Activated CD4-positive, alpha-beta T cell treated with anti-CD3 and anti-CD28 coated beads for 36 hours (primary cell): ENCODE results near the gene ZNF610. TPM values are rescaled to one million over a fixed set of nuclear protein-coding genes. Genes with fewer than 3 reads are reported as not detected.

Experiments
- ATAC-seq: fragments of 200-7000 bp; cut with Tn5 transposase; one replicate; pipeline ENCODE4 v1.10.0; 2021; ENCODE audit warnings: mild to moderate bottlenecking, moderate library complexity
- CTCF ChIA-PET: fragments of 350-600 bp; sonication (Branson Sonifier 250); formaldehyde crosslinking; loops from one replicate; lab custom pipeline; 2021; ENCODE audit warnings: antibody characterized with exemption; lab: Charles Lee
- POLR2A ChIA-PET: fragments of 350-600 bp; sonication (Branson Sonifier 250); formaldehyde crosslinking; loops from one replicate; lab custom pipeline; 2021; ENCODE audit warnings: antibody characterized with exemption, inconsistent platforms; lab: Charles Lee
- DNase-seq: peaks from one replicate; pipeline ENCODE4 v3.0.0-alpha.2; 2020
- H3K27ac Mint-ChIP-seq: one replicate; pipeline ENCODE4 v1.8.0; 2021; ENCODE audit warnings: mixed read lengths
- H3K27me3 Mint-ChIP-seq: one replicate; pipeline ENCODE4 v1.8.0; 2021; ENCODE audit warnings: mixed read lengths
- H3K36me3 Mint-ChIP-seq: one replicate; pipeline ENCODE4 v1.8.0; 2021; ENCODE audit warnings: low read depth, mixed read lengths
- H3K4me1 Mint-ChIP-seq: one replicate; pipeline ENCODE4 v1.8.0; 2021; ENCODE audit warnings: mixed read lengths
- H3K4me3 Mint-ChIP-seq: one replicate; pipeline ENCODE4 v1.8.0; 2021; ENCODE audit warnings: mild to moderate bottlenecking, moderate library complexity, mixed read lengths
- H3K9me3 Mint-ChIP-seq: one replicate; pipeline ENCODE4 v1.8.0; 2021; ENCODE audit warnings: low read depth, mixed read lengths
- intact Hi-C, 2 experiments: fragments of 100-400 bp; cut with DNase I in 1 of 2; cut with micrococcal nuclease in 1 of 2; formaldehyde crosslinking; loops; one replicate each; pipeline versions ENCODE4 v1.14.2 to v1.15.1; 2022 to 2024; cut with DNase I, micrococcal nuclease
- total RNA-seq, 2 experiments: library from RNA; stranded (reverse); gene quantifications; one replicate each; pipeline ENCODE4 v1.2.3, GENCODE V29; 2021

Gene ZNF610
- total RNA-seq, 2 experiments from 2014 or later, result 2.3 to 3.3 TPM

- Mint-ChIP-seq H3K36me3 (peaks cover 70% of the 10 kb centered on the region), H3K4me1 (peaks cover 14% of the 10 kb centered on the region), H3K27me3 (no peaks in the 10 kb centered on the region), H3K9me3 (peaks cover 43% of the 10 kb centered on the region), H3K27ac (peak within 1 kb of the TSS; percentile 94), H3K4me3 (peak within 1 kb of the TSS; percentile 79)
- DNase-seq (peak; percentile 98), ATAC-seq (peak; percentile 100)
- CTCF ChIA-PET, result interaction anchor here (1.4 kb wide), 1 partner anchor 28 kb away, joined by 4 read pairs; the partner anchor contains the start of gene ZNF880
- POLR2A ChIA-PET, result no interaction called here
- intact Hi-C loops, result loop anchor here in 1 of 2 experiments (1.0 kb wide), 8 partner anchors 27 to 241 kb away; partner anchors contain the start of genes ZNF578, ZNF610, ZNF701 and ZNF766
These were observed 61.5 kb downstream of the ZNF610 start, which contains the start of gene ZNF528 for GRCh38 chr19:52397310-52398080. Gene ZNF528 (plus strand): TSS chr19:52397849. CDS start chr19:52402014, 4,165 bp downstream.

- Mint-ChIP-seq H3K9me3 (peaks cover 44% of the 10 kb centered on the region), H3K27ac (peak overlapping the region; percentile 94), H3K4me1 (peaks cover 14% of the 10 kb centered on the region), H3K4me3 (peak overlapping the region; percentile 79), H3K27me3 (no peaks in the 10 kb centered on the region), H3K36me3 (peaks cover 72% of the 10 kb centered on the region)
- CTCF ChIA-PET, result interaction anchor here (1.4 kb wide), 1 partner anchor 28 kb away, joined by 4 read pairs; the partner anchor contains the start of gene ZNF880
- ATAC-seq (peak; percentile 43), DNase-seq (peak; percentile 28)
- intact Hi-C loops, result no loop called here
- POLR2A ChIA-PET, result no interaction called here
These were observed 62.0 kb downstream of the ZNF610 start for GRCh38 chr19:52398081-52398441.

GRCh38 chr19:52410276-52410675 is 74.2 kb downstream of the ZNF610 start:
- intact Hi-C loops, result no loop called here
- ChIA-PET POLR2A (no interaction called here), CTCF (interaction anchor here (0.6 kb wide), 1 partner anchor 200 kb away, joined by 3 read pairs; no protein-coding TSS in a partner anchor)
- no peak overlapping the region for H3K4me3 Mint-ChIP-seq
- no peaks in the 10 kb centered on the region for H3K4me1 Mint-ChIP-seq
- no peak overlapping the region for H3K27ac Mint-ChIP-seq
- H3K9me3 Mint-ChIP-seq, result peaks cover 62% of the 10 kb centered on the region
- DNase-seq, result no peak
- no peak for ATAC-seq
- peaks cover 91% of the 10 kb centered on the region for H3K36me3 Mint-ChIP-seq
- no peaks in the 10 kb centered on the region for H3K27me3 Mint-ChIP-seq

GRCh38 chr19:52415711-52416110 is 79.7 kb downstream of the ZNF610 start:
- H3K4me1 Mint-ChIP-seq, result no peaks in the 10 kb centered on the region

More at GRCh38 chr19:52415711-52416110, 79.7 kb downstream of the ZNF610 start:
- CTCF ChIA-PET, result no interaction called here
- DNase-seq (no peak), ATAC-seq (no peak)
- Mint-ChIP-seq H3K36me3 (peaks cover 44% of the 10 kb centered on the region), H3K9me3 (peaks cover 70% of the 10 kb centered on the region), H3K27me3 (no peaks in the 10 kb centered on the region), H3K27ac (no peak overlapping the region), H3K4me3 (no peak overlapping the region)
- POLR2A ChIA-PET, result no interaction called here
- intact Hi-C loops, result no loop called here

Other genes with a start within 250 kb of the ZNF610 start
- gene ZNF841, start 240.5 kb upstream of the ZNF610 start, total RNA-seq, result 10 to 100 TPM; 18.0 to 20.3 TPM
- gene ZNF616, start 196.3 kb upstream of the ZNF610 start, total RNA-seq, result 10 to 100 TPM; 13.9 to 15.7 TPM
- 10 to 100 TPM; 10.1 to 11.5 TPM for gene ZNF836, start 164.6 kb upstream of the ZNF610 start, total RNA-seq
- gene PPP2R1A, start 146.2 kb upstream of the ZNF610 start, total RNA-seq, result 100 to 1,000 TPM; 215 to 231 TPM
- 10 to 100 TPM; 28.6 to 34.2 TPM for gene ZNF766, start 66.7 kb upstream of the ZNF610 start, total RNA-seq
- 1 to 10 TPM; 4.8 to 5.0 TPM for gene ZNF480, start 39.1 kb upstream of the ZNF610 start, total RNA-seq
- gene ZNF880, start 33.7 kb downstream of the ZNF610 start, total RNA-seq, result 10 to 100 TPM; 11.5 to 13.7 TPM
- 1 to 10 TPM; 8.2 to 8.6 TPM for gene ZNF528, start 61.6 kb downstream of the ZNF610 start, total RNA-seq
- gene ZNF534, start 92.9 kb downstream of the ZNF610 start, total RNA-seq, result under 1 TPM in 1 of 2 experiments, not detected in 1; 0.09 TPM
- gene ZNF578, start 117.3 kb downstream of the ZNF610 start, total RNA-seq, result 1 to 10 TPM in 1 of 2 experiments, under 1 TPM in 1; 0.77 to 1.1 TPM
- gene ZNF808, start 191.4 kb downstream of the ZNF610 start, total RNA-seq, result 10 to 100 TPM; 25.7 to 29.9 TPM
- 10 to 100 TPM; 19.0 to 21.5 TPM for gene ZNF701, start 234.0 kb downstream of the ZNF610 start, total RNA-seq